Fibroblast of lung (primary cell): ENCODE data around the gene SHROOM3. TPM values are rescaled to one million over a fixed set of nuclear protein-coding genes. Genes with fewer than 3 reads are reported as not detected.

Experiments used
- DNase-seq, 2 donors: peaks; one replicate each; pipeline versions ENCODE4 v3.0.0 to v3.0.0-alpha.2; 2010; ENCODE audit warnings: low read depth in 2 of 2
- H2AFZ ChIP-seq: 2 replicates; pipeline ENCODE4 v1.5.1; 2012; ENCODE audit warnings: low read length, control low read depth, inconsistent platforms
- H3K27ac ChIP-seq: 2 replicates; pipeline ENCODE4 v1.5.1; 2011; ENCODE audit warnings: low read length, control low read depth; ENCODE audit not compliant: insufficient read depth
- H3K27me3 ChIP-seq: 2 replicates; pipeline ENCODE4 v1.5.1; 2011; ENCODE audit warnings: mild to moderate bottlenecking, low read length; ENCODE audit not compliant: control insufficient read depth, insufficient read depth
- H3K36me3 ChIP-seq: 2 replicates; pipeline ENCODE4 v1.5.1; 2011; ENCODE audit warnings: low read length; ENCODE audit not compliant: control insufficient read depth, insufficient read depth
- H3K4me1 ChIP-seq: 2 replicates; pipeline ENCODE4 v1.5.1; 2011; ENCODE audit warnings: low read length; ENCODE audit not compliant: control insufficient read depth, insufficient read depth; ENCODE audit errors: extremely low read depth
- H3K4me2 ChIP-seq: 2 replicates; pipeline ENCODE4 v1.5.1; 2011; ENCODE audit warnings: low read length, control low read depth; ENCODE audit not compliant: insufficient read depth; ENCODE audit errors: extremely low read depth
- H3K4me3 ChIP-seq, 4 experiments: fragments of 200-600 bp in 1 of 4; sonication (generic) in 1 of 4; replicated peaks in 1 of 4; 2 replicates each; pipeline ENCODE4 v1.5.1; 2011 to 2016; ENCODE audit warnings: low read length in 4 of 4, low read depth in 3 of 4, mild to moderate bottlenecking in 3 of 4, control low read depth in 2 of 4, inconsistent platforms in 1 of 4, mixed read lengths in 1 of 4; ENCODE audit not compliant: insufficient read depth in 1 of 4; ENCODE audit errors: control extremely low read depth in 1 of 4
- H3K79me2 ChIP-seq: 2 replicates; pipeline ENCODE4 v1.5.1; 2012; ENCODE audit warnings: mild to moderate bottlenecking, low read length, inconsistent platforms; ENCODE audit not compliant: control insufficient read depth, insufficient read depth
- H3K9ac ChIP-seq: 2 replicates; pipeline ENCODE4 v1.5.1; 2011; ENCODE audit warnings: mild to moderate bottlenecking, low read length, control low read depth; ENCODE audit not compliant: insufficient read depth
- H3K9me3 ChIP-seq: 2 replicates; pipeline ENCODE4 v1.5.1; 2012; ENCODE audit warnings: low read depth, low read length; ENCODE audit not compliant: control insufficient read depth, insufficient read depth
- H4K20me1 ChIP-seq: 2 replicates; pipeline ENCODE4 v1.5.1; 2011; ENCODE audit warnings: low read length; ENCODE audit not compliant: control insufficient read depth, insufficient read depth; ENCODE audit errors: extremely low read depth
- CTCF ChIP-seq, 2 donors: IDR thresholded peaks in 1 of 2; conservative IDR thresholded peaks in 1 of 2; 1 replicate in 1 of 2; 2 replicates in 1 of 2; pipeline ENCODE4 v1.5.1; 2011 to 2012; ENCODE audit warnings: low read length in 2 of 2, control low read depth in 1 of 2, inconsistent platforms in 1 of 2, low read depth in 1 of 2, mild to moderate bottlenecking in 1 of 2
- EZH2 ChIP-seq: IDR thresholded peaks from 2 replicates; pipeline ENCODE4 v1.5.1; 2012; ENCODE audit warnings: low read length, control low read depth, mild to moderate bottlenecking; ENCODE audit errors: missing control alignments
- polyA plus RNA-seq, 2 donors: library from polyadenylated mRNA; depleted of rRNA in 1 of 2; stranded (reverse) in 1 of 2; unstranded in 1 of 2; fragments of >200 nt; gene quantifications; 2 replicates each; pipeline ENCODE4 v1.2.1, GENCODE V29; 2011 to 2012; ENCODE audit warnings: missing spikeins in 1 of 2
- total RNA-seq: library from RNA; depleted of rRNA; stranded (reverse); fragments of >200 nt; gene quantifications from 2 replicates; pipeline ENCODE4 v1.2.1, GENCODE V29; 2014

Gene SHROOM3
- total and polyA plus RNA-seq, 2 donors (not counting 1 experiment from before 2014, with no cell fraction given) = 9.9 to 23.9 TPM

GRCh38 chr4:76595435-76595834 lies 160.4 kb downstream of the SHROOM3 start:
- Histone ChIP-seq H3K4me3 (no peak overlapping the region), H3K27ac (no peak overlapping the region), H3K79me2 (no peaks in the 10 kb centered on the region), H3K27me3 (no peaks in the 10 kb centered on the region), H4K20me1 (no peaks in the 10 kb centered on the region), H3K36me3 (no peaks in the 10 kb centered on the region), H3K9ac (no peak overlapping the region), H3K4me1 (peaks cover 3% of the 10 kb centered on the region), H2AFZ (no peak overlapping the region), H3K4me2 (no peak overlapping the region), H3K9me3 (no peaks in the 10 kb centered on the region)
- TF ChIP-seq CTCF (conservative IDR thresholded peaks at IDR 0.05 in 1 of 2, IDR thresholded peaks at IDR 0.05 in 1 of 2; ENCODE audit: low read depth in 1 of 2, low read length in 2 of 2) (no peak), EZH2 (no peak)
- no peak for DNase-seq

- no peak for DNase-seq
- Histone ChIP-seq H2AFZ (no peak overlapping the region), H3K4me2 (no peak overlapping the region), H3K27ac (no peak overlapping the region), H3K4me1 (no peaks in the 10 kb centered on the region), H3K9ac (no peak overlapping the region), H3K79me2 (no peaks in the 10 kb centered on the region), H3K4me3 (no peak overlapping the region), H3K36me3 (no peaks in the 10 kb centered on the region), H3K9me3 (no peaks in the 10 kb centered on the region), H4K20me1 (no peaks in the 10 kb centered on the region), H3K27me3 (no peaks in the 10 kb centered on the region)
- TF ChIP-seq CTCF (conservative IDR thresholded peaks at IDR 0.05 in 1 of 2, IDR thresholded peaks at IDR 0.05 in 1 of 2; ENCODE audit: low read depth in 1 of 2, low read length in 2 of 2) = no peak
- no peak for TF ChIP-seq EZH2
Measured at GRCh38 chr4:76596713-76597112, 161.7 kb downstream of the SHROOM3 start.

- H3K4me2 ChIP-seq = no peak overlapping the region
- H3K9ac ChIP-seq = no peak overlapping the region
- H3K27ac ChIP-seq = no peak overlapping the region
- no peaks in the 10 kb centered on the region for H4K20me1 ChIP-seq
- no peak for TF ChIP-seq CTCF (conservative IDR thresholded peaks at IDR 0.05 in 1 of 2, IDR thresholded peaks at IDR 0.05 in 1 of 2; ENCODE audit: low read depth in 1 of 2, low read length in 2 of 2)
- TF ChIP-seq EZH2 = no peak
- no peaks in the 10 kb centered on the region for H3K4me1 ChIP-seq
- no peak overlapping the region for H2AFZ ChIP-seq
- no peak for DNase-seq
- no peaks in the 10 kb centered on the region for H3K9me3 ChIP-seq
- no peaks in the 10 kb centered on the region for H3K27me3 ChIP-seq
- H3K36me3 ChIP-seq = no peaks in the 10 kb centered on the region
- no peak overlapping the region for H3K4me3 ChIP-seq
- no peaks in the 10 kb centered on the region for H3K79me2 ChIP-seq
Measured at GRCh38 chr4:76597423-76597979, 162.5 kb downstream of the SHROOM3 start.
